Cerebellar nuclear complex (tissue), 1 donor: Measurements from ENCODE around the gene OR2AE1.

Experiments used
- DNase-seq, 2 experiments: peaks; one replicate each; lab custom pipeline; 2025; lab: John Stamatoyannopoulos, UW

The OR2AE1 gene

DNA sequence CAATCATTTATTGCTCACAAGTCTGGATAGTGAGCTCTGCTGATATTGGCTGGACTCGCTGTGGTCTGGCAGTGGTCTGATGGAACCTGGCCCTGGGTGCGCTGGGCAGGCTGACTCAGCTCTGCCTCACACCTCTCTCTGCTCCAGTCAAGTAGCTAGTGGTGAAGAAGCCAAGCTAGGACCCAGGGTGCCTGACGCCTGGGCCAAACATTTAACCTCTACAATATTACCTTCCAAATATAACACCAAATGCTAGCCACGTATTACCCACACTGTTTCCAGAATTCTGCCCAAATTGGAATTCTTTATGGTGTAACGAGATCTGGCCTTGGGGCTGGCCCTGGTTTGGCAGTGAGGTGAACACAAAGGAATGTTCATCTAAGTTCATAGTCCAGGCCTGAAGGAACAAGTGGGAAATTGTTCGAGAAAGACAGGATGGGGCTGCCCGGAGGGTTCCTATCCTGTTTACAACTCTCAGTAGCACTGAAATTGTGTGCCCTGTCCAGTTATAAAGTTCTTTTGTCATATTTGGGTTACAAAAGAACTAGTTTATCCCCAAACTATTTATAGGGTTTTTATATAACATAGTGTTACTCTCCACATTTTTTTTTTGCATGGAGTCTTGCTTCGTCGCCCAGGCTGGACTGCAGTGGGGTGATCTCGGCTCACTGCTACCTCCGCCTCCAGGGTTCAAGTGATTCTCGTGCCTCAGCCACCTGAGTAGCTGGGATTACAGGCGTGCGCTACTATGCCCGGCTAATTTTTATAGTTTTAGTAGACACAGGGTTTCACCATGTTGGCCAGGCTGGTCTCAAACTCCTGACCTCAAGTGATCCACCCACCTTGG lies 16.3 kb downstream of the OR2AE1 start:
- no peak for DNase-seq

DNA sequence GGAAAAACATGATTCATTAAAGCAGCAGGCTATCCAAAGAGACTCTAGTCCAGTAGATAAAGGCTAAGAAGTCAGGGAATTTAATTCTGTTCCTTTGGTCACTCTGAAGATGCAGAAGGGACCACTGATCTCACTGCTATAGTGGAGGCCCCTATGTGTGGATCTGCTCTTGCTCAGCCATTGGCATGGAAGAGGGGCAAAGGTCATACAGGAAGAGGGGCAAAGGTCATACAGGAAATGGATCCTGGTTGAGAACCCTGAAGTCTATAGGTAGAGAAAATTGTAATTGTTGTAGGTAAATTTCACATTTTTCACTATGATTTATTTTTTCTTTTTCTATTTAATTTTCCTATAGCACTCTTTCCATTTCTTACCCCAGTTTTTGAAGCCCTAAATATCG lies 21.6 kb downstream of the OR2AE1 start:
- no peak for DNase-seq

DNA sequence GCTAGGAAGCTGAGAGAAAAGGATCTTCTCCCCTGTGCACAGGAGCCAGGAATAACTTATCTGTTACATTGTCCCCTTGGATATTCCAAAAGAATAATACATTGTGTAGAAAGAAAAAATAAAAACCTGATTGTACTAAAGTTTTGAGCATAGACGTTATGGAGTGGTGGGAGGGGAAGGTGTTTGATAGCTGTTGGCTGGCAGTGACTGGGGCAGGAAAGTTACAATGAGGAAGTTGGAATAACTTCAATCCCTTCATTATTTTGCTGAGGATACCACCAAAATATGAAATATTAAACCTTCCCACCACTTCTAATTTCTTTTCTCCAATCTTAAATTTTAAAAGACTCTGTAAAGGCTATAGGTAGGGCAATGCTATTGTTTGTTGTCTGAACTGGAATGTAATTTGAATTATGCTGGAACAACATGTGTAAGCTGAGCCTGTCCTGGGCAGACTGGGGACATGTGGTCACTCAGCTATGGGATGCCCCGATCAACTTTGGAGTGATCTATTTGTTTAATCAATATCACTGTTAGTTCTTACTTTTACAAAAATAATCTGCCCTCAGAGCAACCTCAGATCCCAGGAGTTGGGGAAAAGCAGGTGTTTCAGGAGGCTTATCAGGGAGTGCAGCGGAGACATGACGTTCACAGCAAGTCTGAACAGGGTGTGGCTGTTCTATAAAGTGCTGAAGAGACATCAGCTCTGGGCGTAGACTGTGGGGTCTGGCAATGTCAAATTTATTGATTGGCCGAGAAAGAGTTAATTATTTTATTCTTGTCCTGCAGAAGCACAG lies 28.2 kb downstream of the OR2AE1 start:
- no peak for DNase-seq

DNA sequence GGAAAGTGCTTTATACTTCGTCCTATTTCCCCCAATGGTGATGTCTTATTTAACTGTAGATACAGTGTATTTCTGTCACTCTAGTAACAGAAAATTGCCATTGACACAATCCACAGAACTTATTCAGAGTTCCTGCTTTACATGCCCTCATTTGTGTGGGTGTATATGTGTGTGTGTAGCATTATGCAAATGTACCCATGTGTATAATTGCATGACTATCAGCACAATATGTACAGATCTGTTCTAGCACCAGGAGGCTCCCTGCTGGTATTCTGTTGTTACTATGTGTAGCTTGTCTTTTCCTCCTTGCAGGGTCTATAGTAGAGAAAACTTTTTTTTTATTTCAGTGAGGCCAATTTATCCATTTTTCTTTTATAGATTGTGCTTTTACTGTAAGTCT lies 32.5 kb downstream of the OR2AE1 start:
- no peak for DNase-seq

DNA sequence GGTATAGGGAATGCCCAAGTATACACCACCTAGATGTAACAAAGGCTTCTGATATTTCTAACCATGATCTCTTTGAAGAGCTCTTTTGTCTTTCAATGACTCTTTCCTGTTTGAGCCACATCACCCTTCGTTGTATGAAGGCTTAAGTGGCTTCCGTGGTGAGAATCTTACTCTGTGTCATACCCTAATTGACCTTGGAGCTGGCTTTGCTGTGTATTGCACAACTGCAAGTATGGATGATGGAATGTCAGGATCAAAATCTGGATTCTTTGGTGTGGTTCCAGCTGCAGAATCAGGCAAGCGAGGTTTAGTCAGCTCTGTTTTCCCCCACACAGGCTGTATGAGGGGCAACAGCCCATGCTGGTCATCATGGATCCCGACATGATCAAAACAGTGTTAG lies 33.0 kb downstream of the OR2AE1 start:
- DNase-seq: no peak

DNA sequence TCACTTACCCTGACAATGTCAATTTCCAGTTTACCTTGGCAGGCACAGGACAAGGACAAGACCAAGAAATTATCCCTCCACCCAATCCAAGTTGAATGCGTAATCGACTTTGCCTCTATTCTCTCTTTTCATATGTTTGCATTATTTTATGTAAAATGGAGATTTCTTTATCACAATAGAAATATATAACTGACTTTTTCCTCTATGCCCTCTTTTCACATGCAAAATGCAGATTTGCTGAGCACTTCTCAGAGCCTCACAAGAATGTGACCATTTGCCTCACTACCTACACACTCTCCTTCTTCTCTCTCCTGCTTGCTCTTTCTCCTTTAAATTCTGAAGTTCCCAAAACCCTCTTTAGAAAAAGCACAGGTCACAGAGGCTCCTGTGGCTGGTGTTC lies 33.9 kb downstream of the OR2AE1 start:
- no peak for DNase-seq

DNA sequence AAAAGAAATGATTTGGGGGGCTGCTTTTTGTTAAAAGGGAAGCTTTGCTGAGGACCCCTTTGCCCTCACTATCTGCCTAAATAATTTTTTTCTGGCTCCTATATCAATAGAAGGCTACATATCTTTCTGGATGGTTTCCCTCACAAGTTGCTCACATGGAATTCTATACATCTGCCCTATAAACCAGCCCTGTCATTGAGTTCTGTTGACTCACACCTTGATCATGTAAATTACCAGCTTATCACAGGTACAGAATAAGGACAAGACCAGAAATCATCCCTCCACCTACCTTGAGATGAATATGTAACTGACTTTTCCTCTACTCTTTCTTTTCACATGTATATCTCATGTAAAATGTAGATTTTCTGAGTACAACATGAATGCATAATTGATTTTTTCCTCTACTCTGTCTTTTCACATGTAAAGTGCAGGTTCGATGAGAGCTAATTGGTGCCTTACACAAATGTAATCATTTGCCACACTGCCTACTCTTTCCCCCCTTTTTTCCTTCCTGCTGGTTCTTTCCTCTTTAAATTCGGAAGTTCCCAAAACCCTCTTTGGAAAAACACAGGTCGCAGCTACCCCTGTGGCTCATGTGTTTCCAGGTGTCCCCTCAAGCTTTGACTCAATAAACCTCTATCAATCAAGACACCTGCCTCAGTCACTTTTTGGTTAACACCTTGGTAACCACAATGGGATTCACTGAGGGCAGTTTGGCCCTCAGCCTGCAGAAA lies 36.5 kb downstream of the OR2AE1 start:
- no peak for DNase-seq

DNA sequence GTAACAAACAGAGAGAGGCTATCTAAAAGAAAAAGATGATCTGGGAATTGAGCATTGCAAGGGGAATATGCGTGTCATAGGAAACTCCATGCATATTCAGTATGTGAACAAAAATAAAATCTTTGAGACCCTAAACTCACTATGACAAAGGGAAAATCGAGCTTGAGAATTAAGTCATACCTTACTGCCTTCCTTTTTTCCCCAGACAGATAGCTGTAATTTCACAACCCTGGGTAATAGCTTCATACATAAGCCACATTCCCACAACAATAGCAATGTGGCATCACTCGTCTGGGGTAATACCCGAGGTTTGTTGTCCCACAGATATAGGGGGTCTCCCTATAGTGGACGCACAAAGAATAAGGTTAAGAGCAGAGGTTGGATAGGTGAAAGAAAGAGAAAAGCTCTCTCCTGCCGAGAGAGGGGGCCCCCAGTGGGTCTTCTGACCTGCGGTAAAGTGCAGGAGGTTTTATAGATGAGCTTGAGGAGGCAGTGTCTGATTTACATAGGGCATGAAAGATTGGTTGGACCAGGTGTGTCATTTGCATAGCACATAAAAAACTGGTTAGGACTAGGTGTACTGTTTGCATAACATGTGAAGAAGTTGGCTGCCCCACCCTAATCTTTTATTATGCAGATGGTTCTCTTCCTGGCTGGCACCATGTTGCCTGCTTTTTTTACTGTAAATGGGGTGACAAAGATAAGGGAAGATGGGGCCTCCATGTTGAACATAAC lies 37.4 kb downstream of the OR2AE1 start:
- no peak for DNase-seq

DNA sequence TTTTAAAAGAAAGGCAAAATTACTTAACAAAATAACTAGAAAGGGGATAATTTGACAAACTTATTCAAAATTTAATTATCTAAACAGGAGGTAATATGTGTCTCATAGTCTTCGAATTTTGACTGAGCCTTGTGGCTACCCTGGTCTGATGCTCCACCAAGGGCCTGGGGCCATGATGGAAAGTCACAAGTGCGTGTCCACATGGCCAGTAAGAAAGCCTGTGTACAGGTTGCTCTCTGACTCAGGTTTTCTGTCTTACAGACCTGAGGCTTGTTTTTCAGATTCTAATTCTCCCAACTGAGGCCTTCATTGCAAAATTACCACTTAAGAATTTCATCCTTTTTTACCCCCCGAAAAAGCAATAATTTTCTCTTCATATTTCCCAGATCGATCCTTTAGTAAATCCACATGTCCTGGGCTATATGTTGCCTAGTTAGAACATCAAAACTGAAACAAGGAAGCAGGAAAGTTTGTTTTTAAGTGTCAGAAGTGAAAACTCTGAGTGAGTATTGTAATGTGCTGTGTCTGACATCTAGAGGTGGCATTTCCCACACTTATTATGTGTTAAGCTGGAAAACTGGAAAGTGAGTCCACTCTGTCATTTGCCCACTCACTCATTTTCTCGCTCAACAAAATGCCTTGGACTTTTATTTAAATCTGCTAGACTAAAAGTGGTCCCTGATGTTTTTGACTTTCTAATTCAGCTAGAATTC lies 39.0 kb downstream of the OR2AE1 start:
- no peak for DNase-seq

DNA sequence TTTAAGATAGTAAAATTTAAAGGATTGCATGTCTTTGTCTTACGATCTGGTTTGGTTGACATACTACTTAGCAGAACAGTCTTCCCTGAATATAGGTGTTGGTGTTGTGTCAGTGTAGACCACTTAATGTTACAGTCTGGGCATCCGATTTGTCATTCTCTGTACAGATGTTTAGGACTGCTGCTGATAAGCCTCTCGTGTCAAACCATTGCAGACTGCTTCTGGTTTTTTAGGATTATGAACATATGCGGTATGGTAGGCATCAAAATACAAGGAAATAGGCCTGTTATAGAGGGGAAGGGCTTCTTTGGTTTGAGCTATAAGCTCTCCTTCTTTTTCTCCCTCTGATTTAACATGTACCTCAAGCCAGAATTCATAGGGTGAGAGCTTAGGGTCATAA lies 41.6 kb downstream of the OR2AE1 start:
- no peak for DNase-seq

DNA sequence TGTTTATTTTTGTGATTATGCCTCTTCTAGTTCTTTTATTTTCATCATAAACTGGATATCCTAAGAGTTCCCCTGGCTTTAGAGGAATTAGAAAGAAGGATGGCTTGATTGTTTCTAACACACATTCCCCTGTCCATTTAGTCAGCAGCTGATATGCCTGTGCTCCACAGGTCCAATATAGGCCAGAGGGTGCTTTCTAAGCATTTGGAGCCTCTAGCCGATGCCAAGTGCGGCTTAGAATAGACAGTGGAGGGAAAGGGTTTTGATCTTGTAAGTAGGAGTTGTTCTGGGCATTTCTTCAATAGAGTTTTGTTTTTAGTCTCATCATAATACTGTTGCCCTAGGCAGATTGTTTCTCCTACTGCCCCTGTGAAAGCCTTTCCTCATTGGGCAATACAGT lies 42.5 kb downstream of the OR2AE1 start:
- no peak for DNase-seq

DNA sequence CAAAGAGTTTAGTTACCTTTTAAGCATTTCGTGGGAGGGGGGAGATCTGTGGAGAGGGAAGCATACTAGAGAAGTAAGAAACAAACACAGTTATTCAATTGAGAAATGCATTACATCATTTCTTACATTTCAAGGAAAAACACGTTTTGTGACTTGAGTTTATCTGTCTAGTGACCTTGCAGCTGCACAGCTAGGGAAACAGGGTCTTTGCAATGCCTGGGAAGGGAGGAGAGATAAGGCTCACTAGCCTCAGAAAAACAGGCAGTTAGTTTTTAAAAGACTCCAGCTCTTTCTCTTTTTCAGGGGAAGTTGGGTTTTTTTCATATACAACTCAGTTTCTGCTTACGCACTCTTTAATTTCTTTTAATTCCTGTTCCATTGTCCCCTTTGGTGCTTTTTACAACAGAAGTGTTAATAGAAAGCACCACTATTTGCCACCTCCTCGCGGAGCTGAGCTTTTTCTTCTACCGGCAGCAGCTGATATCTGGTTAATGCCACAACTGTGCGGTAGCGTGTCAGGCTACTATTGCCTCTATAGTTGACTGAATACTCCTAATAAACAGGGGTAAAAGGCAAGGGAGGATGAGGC lies 43.5 kb downstream of the OR2AE1 start:
- no peak for DNase-seq

DNA sequence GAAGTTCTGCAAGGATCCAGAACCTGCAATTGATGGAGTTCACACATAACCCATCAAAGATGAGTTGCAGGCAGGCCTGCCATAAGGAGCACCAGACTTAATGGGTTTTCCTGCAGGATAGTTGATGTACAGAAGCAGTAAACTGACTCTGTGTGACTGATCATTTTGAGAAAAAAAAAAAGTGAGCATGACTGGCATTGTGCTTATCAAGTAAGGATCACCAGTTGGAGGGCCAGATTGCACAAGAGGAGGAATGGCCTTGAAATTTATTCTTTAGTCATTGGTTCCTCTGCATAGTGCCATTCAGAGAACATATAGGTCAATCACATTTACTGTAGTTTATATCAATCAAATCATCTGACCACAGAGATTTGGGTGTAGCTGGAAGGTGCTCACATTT lies 45.2 kb downstream of the OR2AE1 start:
- no peak for DNase-seq

DNA sequence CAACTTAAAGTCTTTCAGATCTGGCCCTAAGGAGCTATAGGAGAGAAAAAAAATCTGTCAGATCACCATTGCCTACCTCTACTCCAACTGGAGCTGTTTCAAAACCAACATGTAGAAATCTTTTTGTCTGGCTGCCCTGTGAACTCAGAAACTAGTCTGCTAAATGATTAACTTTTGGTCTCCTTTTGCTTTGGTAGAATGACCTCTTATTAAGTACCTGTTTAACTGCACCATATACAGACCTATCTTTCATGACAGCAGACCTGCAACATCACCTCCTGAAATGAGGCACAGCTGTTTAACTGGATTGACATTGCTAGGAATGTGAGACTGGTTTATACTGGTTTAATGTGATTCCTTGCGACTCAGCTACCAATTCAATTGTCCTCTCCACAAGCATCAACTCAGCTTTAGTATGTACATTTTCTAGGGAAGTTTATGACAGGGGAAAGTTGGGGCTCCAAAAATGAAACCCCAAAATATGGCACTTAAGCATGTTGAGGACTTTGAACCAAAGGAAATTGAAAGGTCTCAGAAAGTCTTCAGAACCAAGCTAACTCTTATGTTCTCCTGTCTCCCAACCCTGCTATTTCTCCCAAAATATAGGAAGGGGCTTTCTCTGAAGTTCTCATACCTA lies 47.2 kb downstream of the OR2AE1 start:
- no peak for DNase-seq

DNA sequence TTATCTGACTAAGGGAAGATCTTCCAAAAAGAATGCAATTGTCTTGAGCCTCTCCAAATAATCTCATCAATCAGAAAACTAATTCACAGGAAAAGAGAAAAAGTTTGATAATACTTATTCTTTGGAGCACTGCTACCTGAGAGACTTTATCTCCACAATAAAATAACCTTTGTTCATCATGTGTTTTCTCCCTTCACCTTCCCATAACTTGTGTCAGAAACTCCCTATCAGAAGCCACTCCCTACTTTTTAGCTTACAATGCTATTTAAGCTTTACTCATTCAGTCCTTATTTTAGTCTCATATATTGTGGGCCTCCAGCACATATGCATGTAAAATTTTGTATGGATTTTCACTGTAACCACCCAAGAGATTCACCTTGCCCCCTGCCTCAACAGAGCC lies 48.0 kb downstream of the OR2AE1 start:
- DNase-seq: no peak

DNA sequence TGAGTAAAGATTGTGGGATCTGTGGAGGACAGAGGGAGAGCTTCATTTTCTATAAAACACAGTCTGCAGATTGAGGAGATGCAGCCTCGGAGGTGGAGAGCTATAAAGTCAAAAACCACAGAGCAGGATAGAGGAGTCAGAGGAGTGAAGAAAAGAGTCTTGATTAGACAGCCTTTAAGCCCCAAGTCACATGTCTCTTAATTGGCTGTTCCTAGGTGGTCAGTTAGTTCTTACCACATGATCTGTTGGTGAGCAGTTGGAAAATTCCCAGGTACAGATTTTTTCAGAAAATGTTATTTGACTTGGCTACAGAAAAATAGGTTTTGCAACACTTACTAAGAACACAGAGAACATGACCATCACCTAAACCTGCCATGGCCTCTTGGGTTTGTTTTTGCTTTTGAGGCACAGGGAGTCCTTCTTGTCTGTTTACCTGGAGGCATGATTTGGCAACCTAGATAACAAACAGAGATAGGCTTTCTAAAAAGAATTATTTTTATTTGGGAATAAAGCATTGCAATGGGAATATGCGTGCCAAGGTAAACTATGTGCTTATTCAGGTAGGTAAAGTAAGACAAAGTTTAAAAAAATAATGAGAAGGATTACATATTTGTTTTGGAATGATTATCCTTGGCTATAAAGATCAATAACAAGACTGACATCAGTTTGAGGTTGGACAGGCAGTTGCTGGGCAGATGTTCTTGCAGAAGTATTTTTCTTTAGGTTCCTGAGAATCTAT lies 49.6 kb downstream of the OR2AE1 start:
- no peak for DNase-seq
